NCI-H345 treated with DMSO at 0.1 percent for 48 hours (cell line): ENCODE results near the gene NUDT21.
"Not testable (repeated sequence)": the region's sequence is repeated elsewhere in the genome, so short reads cannot be mapped to it uniquely, and the experiment has no call there.

ENCODE experiments used
- DNase-seq: peaks from one replicate; lab custom pipeline; 2025; ENCODE audit not compliant: unreplicated experiment; lab: John Stamatoyannopoulos, UW

NUDT21 gene

GRCh38 chr16:56419740-56420548 lies 31.2 kb downstream of the NUDT21 start:
- DNase-seq = no peak

DNA sequence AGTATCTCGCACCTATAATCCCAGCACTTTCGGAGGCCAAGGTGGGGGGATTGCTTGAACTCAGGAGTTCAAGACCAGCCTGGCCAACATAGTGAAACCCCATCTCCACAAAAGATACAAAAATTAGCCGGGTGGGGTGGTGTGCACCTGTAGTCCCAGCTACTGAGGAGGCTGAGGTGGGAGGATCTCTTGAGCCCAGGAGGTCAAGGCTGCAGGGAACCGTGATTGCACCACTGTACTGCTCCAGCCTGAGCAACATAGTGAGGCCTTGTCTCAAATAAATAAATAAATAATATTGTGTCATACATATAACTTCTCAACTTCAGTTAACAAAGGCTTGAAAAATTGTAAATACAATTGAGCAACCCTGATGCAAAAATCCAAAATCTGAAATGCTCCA lies 34.0 kb downstream of the NUDT21 start:
- no peak for DNase-seq

DNA sequence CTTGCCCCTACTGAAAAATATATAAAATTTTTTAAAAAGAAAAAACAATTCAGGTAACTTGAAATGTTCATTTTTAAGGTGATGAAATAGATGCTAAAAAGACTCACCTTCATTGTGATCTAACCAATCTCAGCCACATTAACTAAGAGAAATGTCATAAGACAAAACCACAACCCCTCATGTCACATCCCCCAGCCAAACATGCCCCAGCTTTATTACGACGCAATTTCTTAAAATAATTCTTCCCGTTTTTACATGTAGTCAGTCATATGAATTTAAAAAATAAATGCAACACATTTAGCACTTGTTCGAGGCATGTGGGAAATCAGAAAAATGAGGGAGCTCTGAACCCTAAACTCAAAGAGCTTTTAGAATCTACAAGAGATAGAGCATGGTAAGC lies 35.3 kb downstream of the NUDT21 start:
- DNase-seq = no peak

DNA sequence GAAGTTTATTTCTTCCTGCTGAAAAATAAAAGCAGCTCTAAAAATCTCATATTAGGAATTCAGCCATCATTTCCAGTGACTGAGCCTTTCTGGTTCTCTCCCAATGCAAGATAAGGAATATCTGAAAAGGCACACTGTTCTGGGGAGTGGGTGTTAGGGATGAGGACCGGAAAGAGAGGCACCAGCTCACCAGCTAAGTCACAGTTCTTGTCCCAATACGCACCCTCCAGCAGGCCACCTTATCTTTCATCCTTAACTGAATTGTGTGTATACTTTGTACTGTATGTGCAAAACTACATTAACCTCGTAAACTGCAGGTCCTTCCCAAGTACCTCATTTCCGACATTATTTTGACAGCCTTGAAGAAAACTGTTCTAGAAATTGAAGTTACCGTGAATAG lies 36.8 kb downstream of the NUDT21 start:
- DNase-seq = no peak

GRCh38 chr16:56413381-56413780 lies 37.8 kb downstream of the NUDT21 start:
- no peak for DNase-seq

GRCh38 chr16:56411624-56412023 lies 39.5 kb downstream of the NUDT21 start:
- DNase-seq = no peak

DNA sequence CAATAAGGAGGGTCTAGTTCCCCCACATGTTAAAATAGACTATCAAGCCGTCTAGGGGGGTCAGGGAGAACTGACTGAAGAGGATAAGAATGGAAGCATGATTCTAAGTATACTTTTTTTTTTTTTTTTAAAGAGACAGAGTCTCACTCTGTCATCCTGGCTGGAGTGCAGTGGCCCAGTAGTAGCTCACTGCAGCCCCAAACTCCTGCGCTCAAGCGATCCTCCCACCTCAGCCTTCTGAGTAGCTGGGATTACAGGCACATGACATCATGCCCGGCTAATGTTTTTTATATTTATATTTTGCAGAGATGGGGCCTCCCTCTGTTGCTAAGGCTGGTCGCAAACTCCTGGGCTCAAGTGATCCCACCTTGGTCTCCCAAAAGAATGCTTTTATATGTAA lies 40.0 kb downstream of the NUDT21 start:
- no peak for DNase-seq

GRCh38 chr16:56409195-56409594 lies 41.9 kb downstream of the NUDT21 start:
- no peak for DNase-seq

- no peak for DNase-seq
Measured at GRCh38 chr16:56408379-56409098, 42.6 kb downstream of the NUDT21 start.

DNA sequence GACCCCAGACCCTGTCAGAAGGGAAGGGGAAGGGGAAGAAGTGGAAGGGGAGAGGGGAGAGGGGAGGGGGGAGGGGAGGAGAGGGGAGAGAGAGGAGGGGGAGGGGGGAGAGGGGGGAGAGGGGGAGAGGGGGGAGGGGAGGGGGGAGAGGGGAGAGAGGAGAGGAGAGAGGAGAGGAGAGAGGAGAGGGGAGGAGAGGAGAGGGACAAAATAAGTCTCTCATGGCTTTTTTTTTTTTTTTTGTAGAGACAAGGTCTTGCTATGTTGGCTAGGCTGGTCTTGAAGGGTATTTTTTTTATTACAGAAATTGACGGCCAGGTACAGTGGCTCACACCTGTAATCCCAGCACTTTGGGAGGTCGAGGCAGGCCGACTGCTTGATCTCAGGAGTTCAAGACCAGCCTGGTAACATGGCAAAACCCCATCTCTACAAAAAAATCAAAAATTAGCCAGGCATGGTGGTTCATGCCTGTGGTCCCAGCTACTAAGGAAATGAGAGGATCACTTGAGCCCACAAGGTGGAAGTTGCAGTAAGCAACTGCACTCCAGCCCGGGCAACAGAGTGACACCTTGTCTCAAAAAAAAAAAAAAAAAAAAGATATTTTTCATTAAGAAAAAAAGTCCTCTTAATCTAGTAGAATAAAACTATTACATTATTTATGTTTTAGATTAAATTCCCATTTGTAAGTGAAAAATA lies 45.0 kb downstream of the NUDT21 start:
- no peak for DNase-seq

- DNase-seq = peak; percentile 41
Measured at GRCh38 chr16:56401482-56401881, 49.6 kb downstream of the NUDT21 start.

- no peak for DNase-seq
Measured at GRCh38 chr16:56400458-56400857, 50.7 kb downstream of the NUDT21 start.

DNA sequence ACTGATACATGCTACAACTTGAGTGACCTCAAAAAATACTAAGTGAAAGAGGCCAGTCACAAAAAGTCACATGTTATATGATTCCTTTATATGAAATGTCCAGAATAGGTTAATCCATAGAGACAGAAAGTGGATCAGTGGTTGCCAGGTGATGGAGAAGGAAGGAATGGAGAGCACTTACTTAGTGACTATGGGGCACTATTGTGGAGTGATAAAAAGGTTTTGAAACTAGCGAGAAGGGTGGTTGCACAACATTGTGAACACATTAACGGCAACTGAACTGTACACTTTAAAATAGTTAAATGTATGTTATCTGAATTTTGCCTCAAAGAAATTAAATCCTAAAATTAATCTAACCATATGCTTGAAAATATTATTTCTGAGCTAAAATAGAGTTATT lies 51.6 kb downstream of the NUDT21 start:
- no peak for DNase-seq

DNA sequence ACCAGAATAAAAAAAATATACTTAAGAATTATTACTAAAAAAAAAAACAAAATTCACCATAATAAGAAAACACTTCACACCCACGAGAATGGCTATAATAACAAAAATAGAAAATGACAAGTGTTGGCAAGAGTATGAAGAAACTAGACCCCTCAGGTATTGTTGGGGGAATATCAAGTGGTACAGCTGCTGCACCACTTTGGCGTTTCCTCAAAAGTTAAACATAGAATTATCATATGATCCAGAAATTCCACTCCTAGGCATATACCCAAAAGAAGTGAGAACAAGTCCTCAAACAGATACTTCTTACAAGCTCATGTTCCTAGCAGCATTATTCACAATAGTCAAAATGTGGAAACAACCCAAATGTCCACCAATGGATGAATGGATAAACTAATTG lies 52.1 kb downstream of the NUDT21 start:
- no peak for DNase-seq

- not testable (repeated sequence) for DNase-seq
Measured at GRCh38 chr16:56396724-56397123, 54.4 kb downstream of the NUDT21 start.

GRCh38 chr16:56389554-56389953 lies 61.6 kb downstream of the NUDT21 start:
- DNase-seq = no peak

DNA sequence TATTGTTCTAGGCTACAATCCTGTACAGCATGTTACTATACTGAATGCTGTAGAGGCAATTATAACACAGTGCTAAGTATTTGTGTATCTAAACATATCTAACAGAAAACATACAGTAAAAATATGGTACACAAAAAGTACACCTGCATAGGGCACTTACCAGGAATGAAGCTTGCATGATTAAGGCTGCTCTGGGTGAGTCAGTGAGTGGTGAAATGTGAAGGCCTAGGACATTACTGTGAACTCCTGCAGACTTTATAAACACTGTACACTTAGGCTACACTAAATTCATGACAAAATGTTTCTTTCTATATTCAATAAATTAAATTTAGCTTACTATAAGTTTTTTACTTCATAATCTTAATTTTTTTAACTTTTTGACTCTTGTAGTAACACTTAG lies 62.9 kb downstream of the NUDT21 start:
- no peak for DNase-seq

- no peak for DNase-seq
Measured at GRCh38 chr16:56387396-56387795, 63.7 kb downstream of the NUDT21 start.

DNA sequence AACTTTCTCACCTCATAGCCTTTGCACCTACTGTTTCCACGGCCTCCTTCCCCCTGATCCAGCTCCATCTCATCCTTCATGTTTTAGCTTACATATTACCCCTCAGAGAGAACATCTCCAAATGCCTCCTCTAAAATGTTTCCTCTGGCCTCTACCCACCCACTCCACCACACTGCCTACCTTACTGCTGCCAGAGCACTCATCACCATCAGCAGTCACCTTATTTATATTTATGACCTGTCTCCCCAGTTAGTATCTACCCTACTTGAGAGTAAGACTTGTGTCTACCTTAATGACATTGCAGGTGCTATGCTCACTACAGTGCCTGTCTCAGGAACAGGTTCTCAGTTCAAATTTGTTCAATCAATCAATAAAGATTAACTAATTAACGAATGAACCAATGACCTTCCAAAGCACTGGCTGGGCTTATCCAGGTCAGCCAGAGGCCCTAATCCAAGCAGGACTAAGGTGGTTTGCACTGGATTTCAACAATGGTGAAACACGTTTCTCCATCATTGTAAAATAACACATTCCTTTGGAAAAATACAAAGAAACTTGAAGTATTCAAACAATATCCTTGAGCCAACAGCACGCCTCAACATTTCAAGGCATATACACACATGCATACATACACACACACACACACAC lies 66.9 kb downstream of the NUDT21 start:
- no peak for DNase-seq

- DNase-seq = no peak
Measured at GRCh38 chr16:56382901-56383355, 68.2 kb downstream of the NUDT21 start.

DNA sequence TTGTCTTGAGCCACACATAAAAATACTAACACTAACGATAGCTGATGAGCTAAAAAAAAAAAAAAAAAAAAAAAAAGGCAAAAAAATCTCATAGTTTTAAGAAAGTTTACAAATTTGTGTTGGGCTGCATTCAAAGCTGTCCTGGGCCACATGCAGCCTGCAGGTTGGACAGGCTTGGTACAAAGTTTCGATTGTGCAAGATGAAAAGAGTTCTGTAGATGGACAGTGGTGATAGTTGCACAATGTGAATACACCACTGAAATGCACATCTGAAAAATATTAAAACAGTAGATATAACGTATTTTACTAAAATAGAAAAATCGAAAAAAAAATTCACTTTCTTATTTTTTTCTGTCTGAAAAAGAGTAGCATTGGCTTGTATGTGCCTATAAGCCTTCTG lies 68.7 kb downstream of the NUDT21 start:
- no peak for DNase-seq
